Fibroblast of mammary gland (primary cell): ENCODE measurements around the gene C11orf21.

ENCODE experiments used
- DNase-seq: peaks from one replicate; pipeline ENCODE4 v3.0.0-alpha.2; 2010; ENCODE audit warnings: low read depth
- H3K4me3 ChIP-seq: 2 replicates; pipeline ENCODE4 v1.5.1; 2011; ENCODE audit warnings: low read depth, mild to moderate bottlenecking, low read length, moderate library complexity; ENCODE audit not compliant: control insufficient read depth
- CTCF ChIP-seq: conservative IDR thresholded peaks from 2 replicates; pipeline ENCODE4 v1.5.1; 2011; ENCODE audit warnings: low read depth, low read length, inconsistent platforms; ENCODE audit not compliant: control insufficient read depth, insufficient read depth

Gene C11orf21

GRCh38 chr11:2321311-2321683, 19.6 kb upstream of the C11orf21 start:
- no peak overlapping the region for H3K4me3 ChIP-seq
- TF ChIP-seq CTCF: no peak
- no peak for DNase-seq

GRCh38 chr11:2320568-2321310, 19.0 kb upstream of the C11orf21 start:
- H3K4me3 ChIP-seq: no peak overlapping the region
- no peak for DNase-seq
- TF ChIP-seq CTCF: no peak

- TF ChIP-seq CTCF: no peak
- DNase-seq: no peak
- H3K4me3 ChIP-seq: no peak overlapping the region
Observed at GRCh38 chr11:2319791-2320472, 18.2 kb upstream of the C11orf21 start.

GRCh38 chr11:2318707-2319106, 17.0 kb upstream of the C11orf21 start:
- no peak for TF ChIP-seq CTCF
- H3K4me3 ChIP-seq: no peak overlapping the region
- no peak for DNase-seq

GRCh38 chr11:2318123-2318522, 16.4 kb upstream of the C11orf21 start:
- H3K4me3 ChIP-seq: no peak overlapping the region
- no peak for DNase-seq
- TF ChIP-seq CTCF: no peak

- H3K4me3 ChIP-seq: no peak overlapping the region
- DNase-seq: no peak
- no peak for TF ChIP-seq CTCF
Observed at GRCh38 chr11:2317354-2318050, 15.8 kb upstream of the C11orf21 start.

- no peak for DNase-seq
- no peak for TF ChIP-seq CTCF
- H3K4me3 ChIP-seq: no peak overlapping the region
Observed at GRCh38 chr11:2316963-2317244, 15.2 kb upstream of the C11orf21 start.
